Stimulated activated CD4-positive, alpha-beta T cell treated with anti-CD3 and anti-CD28 coated beads, Interleukin-15, amount 100 ng/mL, for 48 hours (primary cell): Measurements from ENCODE around the gene HNMT.
"Not testable (repeated sequence)": the region's sequence is repeated elsewhere in the genome, so short reads cannot be mapped to it uniquely, and the experiment has no call there.

Experiments
- DNase-seq, 2 donors: peaks; one replicate each; pipeline ENCODE4 v3.0.0-alpha.2; 2020; ENCODE audit warnings: low read depth in 2 of 2

Gene HNMT

DNA sequence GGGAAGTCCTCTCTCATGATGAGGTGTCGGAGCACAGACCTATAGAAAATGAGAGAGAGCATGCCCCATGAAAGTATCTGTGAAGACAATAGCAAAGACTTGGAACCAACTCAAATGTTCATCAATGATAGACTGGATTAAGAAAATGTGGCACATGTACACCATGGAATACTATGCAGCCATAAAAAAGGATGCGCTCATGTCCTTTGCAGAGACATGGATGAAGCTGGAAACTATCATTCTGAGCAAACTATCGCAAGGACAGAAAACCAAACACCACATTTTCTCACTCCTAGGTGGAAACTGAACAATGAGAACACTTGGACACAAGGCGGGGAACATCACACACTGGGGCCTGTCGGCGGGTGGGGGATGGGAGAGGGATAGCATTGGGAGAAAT lies 79.3 kb downstream of the HNMT start:
- DNase-seq, result not testable (repeated sequence)

DNA sequence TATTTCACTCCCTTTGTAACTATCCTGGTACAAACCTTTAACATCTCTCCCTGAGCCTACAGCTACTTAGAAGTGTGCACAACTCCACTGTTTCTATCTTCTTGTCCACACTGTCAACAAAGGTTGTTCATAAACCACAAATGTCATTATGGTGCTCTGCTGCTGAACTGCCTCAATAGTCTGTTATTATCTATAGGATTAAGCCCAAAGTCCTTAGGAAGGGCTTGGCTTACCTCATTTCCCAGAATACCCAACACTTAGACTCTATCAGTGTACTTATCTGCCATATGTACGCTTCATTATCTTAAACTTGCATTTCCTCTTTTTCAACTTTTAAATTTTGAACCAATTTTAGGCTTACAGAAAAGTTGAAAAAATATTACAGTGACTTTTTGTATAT lies 94.2 kb downstream of the HNMT start:
- DNase-seq, result no peak

- no peak for DNase-seq
These were observed 95.4 kb downstream of the HNMT start for GRCh38 chr2:138059487-138060300.

DNA sequence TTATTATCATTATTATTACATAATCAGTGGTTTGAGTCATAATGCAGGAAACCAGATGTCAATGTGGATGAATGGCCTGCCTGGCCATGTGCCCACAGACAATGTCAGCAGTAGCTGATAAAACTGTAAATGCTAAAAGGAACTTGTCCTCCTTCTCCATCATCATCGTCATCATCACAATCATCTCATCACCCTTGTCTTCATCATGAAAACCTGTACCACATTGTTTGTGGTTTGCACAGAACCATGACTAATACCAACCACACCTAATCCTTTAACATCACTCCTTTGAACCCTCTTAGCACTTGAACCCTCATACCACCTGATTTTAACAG lies 96.0 kb downstream of the HNMT start:
- no peak for DNase-seq

DNA sequence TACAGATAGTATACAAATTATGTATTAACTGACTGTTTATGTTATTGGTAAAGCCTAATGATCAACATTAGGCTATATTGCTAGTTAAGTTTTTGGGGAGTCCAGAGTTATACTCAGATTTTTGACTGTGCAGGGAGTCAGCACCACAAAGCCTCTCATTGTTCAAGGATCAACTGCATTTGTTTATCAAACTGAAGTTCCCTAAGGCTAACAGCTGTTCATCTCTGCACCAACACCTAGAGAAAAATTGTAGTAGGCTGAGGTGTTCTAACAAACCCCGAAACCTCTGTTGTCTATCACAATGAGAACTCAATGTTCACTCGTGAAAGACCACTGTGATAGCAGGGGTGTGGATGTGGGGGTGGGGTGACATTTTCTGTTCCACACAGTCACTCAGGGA lies 97.7 kb downstream of the HNMT start:
- no peak for DNase-seq

- no peak for DNase-seq
These were observed 98.9 kb downstream of the HNMT start for GRCh38 chr2:138063181-138063580.
